Keratinocyte (primary cell): ENCODE data around the gene RAB3IL1. TPM values are rescaled to one million over a fixed set of nuclear protein-coding genes. Genes with fewer than 3 reads are reported as not detected.

Experiments
- DNase-seq: peaks from one replicate; pipeline ENCODE4 v3.0.0-alpha.2; 2011; ENCODE audit warnings: low read depth, missing footprints, low spot score
- FAIRE-seq: peaks from 2 replicates; lab custom pipeline; 2011; peaks lifted over from hg19 to GRCh38; lab: Jason Lieb, UNC
- H2AFZ ChIP-seq: 2 replicates; pipeline ENCODE4 v1.6.0; 2012; ENCODE audit warnings: low read length, control low read depth, inconsistent platforms; ENCODE audit not compliant: control insufficient read depth
- H3K27ac ChIP-seq: 2 replicates; pipeline ENCODE4 v1.5.1; 2011; ENCODE audit warnings: low read length; ENCODE audit not compliant: control insufficient read depth, insufficient read depth
- H3K27me3 ChIP-seq: 3 replicates; pipeline ENCODE4 v1.6.0; 2011; ENCODE audit warnings: low read length; ENCODE audit not compliant: control insufficient read depth, insufficient read depth; ENCODE audit errors: extremely low read depth
- H3K36me3 ChIP-seq, 2 experiments: 2 replicates in 1 of 2; 3 replicates in 1 of 2; pipeline ENCODE4 v1.5.1; 2011; ENCODE audit warnings: low read length in 2 of 2, mild to moderate bottlenecking in 1 of 2; ENCODE audit not compliant: control insufficient read depth in 2 of 2, insufficient read depth in 2 of 2; ENCODE audit errors: extremely low read depth in 1 of 2
- H3K4me1 ChIP-seq: 3 replicates; pipeline ENCODE4 v1.5.1; 2011; ENCODE audit warnings: low read length; ENCODE audit not compliant: control insufficient read depth, insufficient read depth; ENCODE audit errors: extremely low read depth
- H3K4me2 ChIP-seq: 3 replicates; pipeline ENCODE4 v1.6.0; 2011; ENCODE audit warnings: low read depth, low read length; ENCODE audit not compliant: control insufficient read depth, insufficient read depth; ENCODE audit errors: extremely low read depth
- H3K4me3 ChIP-seq, 3 experiments: fragments of 200-600 bp in 1 of 3; sonication (generic) in 1 of 3; 2 replicates in 2 of 3; 3 replicates in 1 of 3; pipeline ENCODE4 v1.5.1; 2011 to 2016; ENCODE audit warnings: low read length in 3 of 3, mild to moderate bottlenecking in 3 of 3, control low read depth in 2 of 3, inconsistent platforms in 1 of 3, low read depth in 1 of 3, mixed read lengths in 1 of 3, mixed run types in 1 of 3, moderate library complexity in 1 of 3; ENCODE audit not compliant: control insufficient read depth in 2 of 3, insufficient read depth in 2 of 3; ENCODE audit errors: extremely low read depth in 1 of 3
- H3K79me2 ChIP-seq: 2 replicates; pipeline ENCODE4 v1.6.0; 2012; ENCODE audit warnings: low read length; ENCODE audit not compliant: control insufficient read depth, insufficient read depth
- H3K9ac ChIP-seq: 3 replicates; pipeline ENCODE4 v1.6.0; 2011; ENCODE audit warnings: low read length; ENCODE audit not compliant: control insufficient read depth, insufficient read depth; ENCODE audit errors: extremely low read depth
- H3K9me1 ChIP-seq: 3 replicates; pipeline ENCODE4 v1.6.0; 2011; ENCODE audit warnings: low read length; ENCODE audit not compliant: control insufficient read depth, insufficient read depth; ENCODE audit errors: extremely low read depth
- H3K9me3 ChIP-seq: 2 replicates; pipeline ENCODE4 v1.5.1; 2012; ENCODE audit warnings: low read depth, low read length; ENCODE audit not compliant: control insufficient read depth
- H4K20me1 ChIP-seq: 3 replicates; pipeline ENCODE4 v1.6.0; 2011; ENCODE audit warnings: low read length; ENCODE audit not compliant: control insufficient read depth, insufficient read depth; ENCODE audit errors: extremely low read depth
- EZH2 ChIP-seq: IDR thresholded peaks from one replicate; pipeline ENCODE4 v1.6.1; 2012; ENCODE audit warnings: inconsistent platforms, mild to moderate bottlenecking, low read length, moderate library complexity
- dilution Hi-C: fragments of 300-500 bp; cut with MboI; formaldehyde crosslinking; loops from one replicate; pipeline ENCODE4 v1.7.0; 2020; ENCODE audit warnings: low sequenced_read_pairs; ENCODE audit not compliant: extremely low pct_ligation_motif_present
- polyA plus RNA-seq, 5 experiments: library from polyadenylated mRNA; depleted of rRNA in 3 of 5; stranded (reverse) in 3 of 5; stranded (forward) in 1 of 5; unstranded in 1 of 5; fragments of >200 nt; gene quantifications; 1 replicate in 1 of 5; 2 replicates in 3 of 5; 3 replicates in 1 of 5; pipeline versions ENCODE4 v1.2.1 to v1.2.3, GENCODE V29; 2011 to 2012; ENCODE audit warnings: missing spikeins in 2 of 5, low read depth in 1 of 5, low replicate concordance in 1 of 5
- TF ChIP-seq, protein P1 (sequence below), 3 experiments: IDR thresholded peaks in 1 of 3; conservative IDR thresholded peaks in 1 of 3; optimal IDR thresholded peaks in 1 of 3; 2 replicates in 2 of 3; 3 replicates in 1 of 3; pipeline versions ENCODE3 to v1.5.1; 2011; ENCODE audit warnings: low read length in 3 of 3, mild to moderate bottlenecking in 3 of 3, moderate library complexity in 2 of 3, control low read depth in 1 of 3, inconsistent platforms in 1 of 3; ENCODE audit not compliant: insufficient read depth in 2 of 3; ENCODE audit errors: extremely low read depth in 1 of 3

RAB3IL1 gene
- polyA plus RNA-seq, 1 donor (not counting 4 experiments of a cell fraction or from before 2014, with no cell fraction given): 0.31 TPM

DNA sequence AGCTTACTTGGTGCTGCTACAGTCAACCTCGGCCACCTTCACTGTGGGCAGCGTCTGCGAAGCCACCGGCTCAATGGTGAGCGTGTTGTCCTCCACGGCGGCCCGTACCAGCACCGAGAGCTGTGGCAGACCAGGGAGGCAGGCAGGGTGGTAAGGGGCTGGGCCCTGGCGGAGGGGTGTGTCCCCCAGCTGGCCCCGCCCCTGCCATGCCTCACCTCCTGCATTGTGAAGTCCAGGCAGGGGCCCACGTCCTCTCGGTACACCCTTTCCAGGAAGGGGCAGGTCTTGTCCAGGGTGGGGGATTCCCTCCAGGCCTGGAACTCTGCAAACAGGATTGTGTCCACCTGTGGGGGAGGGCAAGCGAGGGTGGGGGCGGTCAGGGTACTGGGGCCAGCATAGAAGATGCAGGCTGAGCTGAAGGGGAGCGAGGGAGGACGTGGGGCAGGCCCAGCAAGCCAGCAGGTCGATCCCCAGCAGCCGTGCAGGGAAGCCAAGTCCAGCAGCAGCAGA is 12.8 kb downstream of the RAB3IL1 start:
- H3K4me1 ChIP-seq: no peaks in the 10 kb centered on the region
- H3K9me3 ChIP-seq: no peaks in the 10 kb centered on the region
- H3K79me2 ChIP-seq: no peaks in the 10 kb centered on the region
- H4K20me1 ChIP-seq: no peaks in the 10 kb centered on the region
- peaks cover 6% of the 10 kb centered on the region for H3K27me3 ChIP-seq
- no peak overlapping the region for H3K4me2 ChIP-seq
- TF ChIP-seq EZH2: no peak
- TF ChIP-seq, protein P1, sequence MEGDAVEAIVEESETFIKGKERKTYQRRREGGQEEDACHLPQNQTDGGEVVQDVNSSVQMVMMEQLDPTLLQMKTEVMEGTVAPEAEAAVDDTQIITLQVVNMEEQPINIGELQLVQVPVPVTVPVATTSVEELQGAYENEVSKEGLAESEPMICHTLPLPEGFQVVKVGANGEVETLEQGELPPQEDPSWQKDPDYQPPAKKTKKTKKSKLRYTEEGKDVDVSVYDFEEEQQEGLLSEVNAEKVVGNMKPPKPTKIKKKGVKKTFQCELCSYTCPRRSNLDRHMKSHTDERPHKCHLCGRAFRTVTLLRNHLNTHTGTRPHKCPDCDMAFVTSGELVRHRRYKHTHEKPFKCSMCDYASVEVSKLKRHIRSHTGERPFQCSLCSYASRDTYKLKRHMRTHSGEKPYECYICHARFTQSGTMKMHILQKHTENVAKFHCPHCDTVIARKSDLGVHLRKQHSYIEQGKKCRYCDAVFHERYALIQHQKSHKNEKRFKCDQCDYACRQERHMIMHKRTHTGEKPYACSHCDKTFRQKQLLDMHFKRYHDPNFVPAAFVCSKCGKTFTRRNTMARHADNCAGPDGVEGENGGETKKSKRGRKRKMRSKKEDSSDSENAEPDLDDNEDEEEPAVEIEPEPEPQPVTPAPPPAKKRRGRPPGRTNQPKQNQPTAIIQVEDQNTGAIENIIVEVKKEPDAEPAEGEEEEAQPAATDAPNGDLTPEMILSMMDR (optimal IDR thresholded peaks at IDR 0.05 in 1 of 3, IDR thresholded peaks at IDR 0.05 in 1 of 3, conservative IDR thresholded peaks at IDR 0.05 in 1 of 3; ENCODE audit: extremely low read depth in 1 of 3, insufficient read depth in 2 of 3, low read length in 3 of 3): no peak
- H3K27ac ChIP-seq: no peak overlapping the region
- H2AFZ ChIP-seq: no peak overlapping the region
- no peak overlapping the region for H3K4me3 ChIP-seq
- no peaks in the 10 kb centered on the region for H3K9me1 ChIP-seq
- no peaks in the 10 kb centered on the region for H3K36me3 ChIP-seq
- dilution Hi-C loops: loop anchor here (25.0 kb wide), 1 partner anchor 183 kb away; no protein-coding TSS in a partner anchor
- no peak overlapping the region for H3K9ac ChIP-seq
- no peak for DNase-seq
- FAIRE-seq: no peak

DNA sequence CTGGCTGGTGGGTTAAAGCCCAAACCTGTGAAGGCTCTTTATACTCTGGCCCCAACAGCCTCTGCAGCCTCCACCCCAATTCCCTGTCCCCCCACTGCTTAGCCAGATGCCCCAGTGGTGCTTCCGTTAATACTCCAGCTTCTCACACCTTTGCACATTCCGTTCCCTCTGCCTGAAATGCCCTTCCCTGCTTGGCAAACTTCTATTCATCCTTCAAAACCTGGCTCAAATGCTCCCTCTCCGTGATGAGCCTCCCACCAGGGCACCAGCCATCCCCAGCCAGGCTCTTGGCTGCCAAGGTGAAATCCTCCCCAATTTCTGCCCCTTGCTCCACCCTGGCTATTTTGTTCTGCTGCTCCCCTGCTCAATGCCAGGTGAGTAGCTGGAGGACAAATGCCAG is 13.5 kb downstream of the RAB3IL1 start:
- dilution Hi-C loops: loop anchor here (25.0 kb wide), 1 partner anchor 183 kb away; no protein-coding TSS in a partner anchor
- H3K9me3 ChIP-seq: no peaks in the 10 kb centered on the region
- no peak overlapping the region for H3K9ac ChIP-seq
- peaks cover 6% of the 10 kb centered on the region for H3K27me3 ChIP-seq
- no peaks in the 10 kb centered on the region for H3K9me1 ChIP-seq
- H3K36me3 ChIP-seq: no peaks in the 10 kb centered on the region
- H4K20me1 ChIP-seq: no peaks in the 10 kb centered on the region
- no peak overlapping the region for H3K4me2 ChIP-seq
- H3K79me2 ChIP-seq: no peaks in the 10 kb centered on the region
- H3K27ac ChIP-seq: no peak overlapping the region
- no peak overlapping the region for H2AFZ ChIP-seq
- no peaks in the 10 kb centered on the region for H3K4me1 ChIP-seq
- TF ChIP-seq, protein P1 (optimal IDR thresholded peaks at IDR 0.05 in 1 of 3, IDR thresholded peaks at IDR 0.05 in 1 of 3, conservative IDR thresholded peaks at IDR 0.05 in 1 of 3; ENCODE audit: extremely low read depth in 1 of 3, insufficient read depth in 2 of 3, low read length in 3 of 3): no peak
- no peak for FAIRE-seq
- no peak overlapping the region for H3K4me3 ChIP-seq
- DNase-seq: no peak
